Fibroblast of pulmonary artery (primary cell): ENCODE data around the gene RFTN1.

Experiments
- DNase-seq: peaks from one replicate; pipeline ENCODE4 v3.0.0-alpha.2; 2010; ENCODE audit warnings: low read depth
- H3K4me3 ChIP-seq: replicated peaks from 2 replicates; pipeline ENCODE4 v1.5.1; 2011; ENCODE audit warnings: low read depth, mild to moderate bottlenecking, control low read depth, low read length, moderate library complexity
- CTCF ChIP-seq: IDR thresholded peaks from 2 replicates; pipeline ENCODE4 v1.5.1; 2011; ENCODE audit warnings: mild to moderate bottlenecking, control low read depth, low read length, inconsistent platforms; ENCODE audit errors: missing control alignments

Gene RFTN1

GRCh38 chr3:16520241-16520969 is 6.9 kb upstream of the RFTN1 start:
- no peak overlapping the region for H3K4me3 ChIP-seq

GRCh38 chr3:16516695-16517481 is 3.4 kb upstream of the RFTN1 start:
- DNase-seq: peak; percentile 83
- TF ChIP-seq CTCF: peak; percentile 79
- H3K4me3 ChIP-seq: no peak overlapping the region

More at GRCh38 chr3:16520241-16520969, 6.9 kb upstream of the RFTN1 start:
- no peak for DNase-seq
- no peak for TF ChIP-seq CTCF

GRCh38 chr3:16515885-16516420 is 2.5 kb upstream of the RFTN1 start:
- no peak for TF ChIP-seq CTCF
- no peak for DNase-seq
- no peak overlapping the region for H3K4me3 ChIP-seq

- no peak overlapping the region for H3K4me3 ChIP-seq
- TF ChIP-seq CTCF: no peak
- no peak for DNase-seq
Observed at GRCh38 chr3:16514755-16515353, 1.4 kb upstream of the RFTN1 start.

GRCh38 chr3:16514021-16514700 is 662 bp upstream of the RFTN1 start:
- TF ChIP-seq CTCF: no peak
- peak overlapping the region; percentile 91 for H3K4me3 ChIP-seq
- DNase-seq: no peak

- TF ChIP-seq CTCF: no peak
- DNase-seq: no peak
- H3K4me3 ChIP-seq: peak overlapping the region; percentile 91
Observed at GRCh38 chr3:16512435-16513140, 911 bp downstream of the RFTN1 start.
